ENCODE measurements around the gene CRYL1.

DNA sequence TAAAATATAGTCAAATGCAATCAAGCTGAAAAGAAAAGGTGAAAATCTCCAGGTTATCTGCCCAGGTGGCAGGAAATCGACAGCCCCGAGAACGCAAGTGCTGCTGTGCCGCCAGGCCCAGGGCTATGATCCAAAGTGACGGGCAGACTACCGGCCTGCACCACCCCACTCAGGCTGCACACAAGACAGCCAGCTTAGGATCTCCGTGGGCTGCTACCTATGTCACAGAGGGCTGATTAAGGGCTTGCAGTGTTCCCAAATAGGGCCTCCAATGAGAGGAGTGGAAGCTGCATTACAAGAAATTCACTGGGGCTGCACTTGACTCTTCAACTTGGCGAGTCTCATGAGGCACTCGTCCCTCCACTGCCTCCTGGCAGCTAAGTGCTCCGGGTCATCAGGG is 121.8 kb downstream of the CRYL1 start:
- TF ChIP-seq, protein P1, sequence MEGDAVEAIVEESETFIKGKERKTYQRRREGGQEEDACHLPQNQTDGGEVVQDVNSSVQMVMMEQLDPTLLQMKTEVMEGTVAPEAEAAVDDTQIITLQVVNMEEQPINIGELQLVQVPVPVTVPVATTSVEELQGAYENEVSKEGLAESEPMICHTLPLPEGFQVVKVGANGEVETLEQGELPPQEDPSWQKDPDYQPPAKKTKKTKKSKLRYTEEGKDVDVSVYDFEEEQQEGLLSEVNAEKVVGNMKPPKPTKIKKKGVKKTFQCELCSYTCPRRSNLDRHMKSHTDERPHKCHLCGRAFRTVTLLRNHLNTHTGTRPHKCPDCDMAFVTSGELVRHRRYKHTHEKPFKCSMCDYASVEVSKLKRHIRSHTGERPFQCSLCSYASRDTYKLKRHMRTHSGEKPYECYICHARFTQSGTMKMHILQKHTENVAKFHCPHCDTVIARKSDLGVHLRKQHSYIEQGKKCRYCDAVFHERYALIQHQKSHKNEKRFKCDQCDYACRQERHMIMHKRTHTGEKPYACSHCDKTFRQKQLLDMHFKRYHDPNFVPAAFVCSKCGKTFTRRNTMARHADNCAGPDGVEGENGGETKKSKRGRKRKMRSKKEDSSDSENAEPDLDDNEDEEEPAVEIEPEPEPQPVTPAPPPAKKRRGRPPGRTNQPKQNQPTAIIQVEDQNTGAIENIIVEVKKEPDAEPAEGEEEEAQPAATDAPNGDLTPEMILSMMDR (IDR thresholded peaks at IDR 0.05): no peak
- TF ChIP-seq POLR2A (IDR thresholded peaks at IDR 0.05): no peak
- TF ChIP-seq EP300 (IDR thresholded peaks at IDR 0.05): no peak

Data from sigmoid colon (tissue), 4 donors.